Activated CD4-positive, alpha-beta T cell treated with anti-CD3 and anti-CD28 coated beads, Interleukin-2, amount 50 U/mL, for 24 hours (primary cell): ENCODE data around the gene ATG4A.

Source experiments
- DNase-seq, 2 donors: peaks; one replicate each; pipeline ENCODE4 v3.0.0-alpha.2; 2020; ENCODE audit warnings: low read depth in 1 of 2, low spot score in 1 of 2

ATG4A gene

GRCh38 chrX:108167211-108167872, 75.8 kb downstream of the ATG4A start:
- DNase-seq = no peak

GRCh38 chrX:108168961-108169740, 77.6 kb downstream of the ATG4A start:
- DNase-seq = no peak

GRCh38 chrX:108169768-108170167, 78.2 kb downstream of the ATG4A start:
- DNase-seq = no peak

GRCh38 chrX:108171671-108172070, 80.1 kb downstream of the ATG4A start:
- DNase-seq = no peak

GRCh38 chrX:108173874-108174273, 82.3 kb downstream of the ATG4A start:
- DNase-seq = no peak

GRCh38 chrX:108177351-108178142, 86.0 kb downstream of the ATG4A start:
- no peak for DNase-seq

- DNase-seq = no peak
Observed at GRCh38 chrX:108178143-108178498, 86.5 kb downstream of the ATG4A start.

GRCh38 chrX:108186811-108187210, 95.2 kb downstream of the ATG4A start:
- no peak for DNase-seq

- no peak for DNase-seq
Observed at GRCh38 chrX:108198420-108198819, 106.8 kb downstream of the ATG4A start.

GRCh38 chrX:108199041-108199440, 107.5 kb downstream of the ATG4A start:
- no peak for DNase-seq

GRCh38 chrX:108199691-108200090, 108.1 kb downstream of the ATG4A start:
- DNase-seq = no peak

GRCh38 chrX:108203540-108203939, 112.0 kb downstream of the ATG4A start:
- DNase-seq = no peak
